NCI-H187 (cell line): ENCODE measurements around the gene SERBP1.
"Not testable (repeated sequence)": the region's sequence is repeated elsewhere in the genome, so short reads cannot be mapped to it uniquely, and the experiment has no call there.

Experiments used
- DNase-seq, 2 experiments: peaks; one replicate each; lab custom pipeline; 2025; lab: John Stamatoyannopoulos, UW

SERBP1 gene

GRCh38 chr1:67440339-67440738 lies 10.1 kb upstream of the SERBP1 start:
- DNase-seq: no peak

DNA sequence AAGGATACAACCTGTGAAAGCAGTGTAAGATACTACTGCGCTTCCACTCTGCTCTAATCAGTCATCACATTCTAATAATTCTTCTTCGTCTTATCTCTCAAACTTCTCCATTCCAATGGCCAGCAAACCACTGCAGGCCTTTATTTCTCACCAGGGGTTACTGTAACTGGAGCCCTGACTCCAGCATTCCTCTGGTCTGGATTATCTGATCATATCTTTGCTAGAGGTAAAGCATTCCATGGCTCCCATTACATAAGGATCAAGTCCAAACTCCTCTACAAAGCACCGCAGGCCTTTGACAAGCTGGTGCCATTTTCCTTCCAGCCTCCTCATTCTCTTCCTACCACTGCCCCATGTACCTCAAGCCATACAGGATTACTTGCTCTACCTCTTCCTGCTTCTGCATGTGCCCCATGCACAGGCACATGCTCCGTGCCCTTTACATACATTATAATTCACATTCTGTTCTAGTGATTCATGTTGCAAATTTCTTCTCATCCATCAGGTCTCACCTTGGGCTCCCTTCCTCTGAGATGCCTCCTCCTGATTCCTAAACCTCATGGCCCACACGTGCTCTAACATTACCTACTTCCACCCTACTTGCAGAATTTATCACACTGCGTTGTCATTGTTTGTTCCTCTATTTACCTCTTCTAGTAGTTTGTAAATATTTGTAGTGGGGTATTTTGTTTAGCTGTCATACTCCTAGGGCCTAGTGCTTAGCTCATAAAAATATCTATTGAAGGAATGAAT lies 9.3 kb upstream of the SERBP1 start:
- no peak for DNase-seq

- DNase-seq: no peak
These were observed 7.8 kb upstream of the SERBP1 start for GRCh38 chr1:67437961-67438360.

- DNase-seq: no peak
These were observed 6.4 kb upstream of the SERBP1 start for GRCh38 chr1:67436511-67437055.

- no peak for DNase-seq
These were observed 4.3 kb upstream of the SERBP1 start for GRCh38 chr1:67434491-67434890.

GRCh38 chr1:67433837-67434236 lies 3.6 kb upstream of the SERBP1 start:
- DNase-seq: no peak

GRCh38 chr1:67432745-67433144 lies 2.5 kb upstream of the SERBP1 start:
- DNase-seq: no peak

DNA sequence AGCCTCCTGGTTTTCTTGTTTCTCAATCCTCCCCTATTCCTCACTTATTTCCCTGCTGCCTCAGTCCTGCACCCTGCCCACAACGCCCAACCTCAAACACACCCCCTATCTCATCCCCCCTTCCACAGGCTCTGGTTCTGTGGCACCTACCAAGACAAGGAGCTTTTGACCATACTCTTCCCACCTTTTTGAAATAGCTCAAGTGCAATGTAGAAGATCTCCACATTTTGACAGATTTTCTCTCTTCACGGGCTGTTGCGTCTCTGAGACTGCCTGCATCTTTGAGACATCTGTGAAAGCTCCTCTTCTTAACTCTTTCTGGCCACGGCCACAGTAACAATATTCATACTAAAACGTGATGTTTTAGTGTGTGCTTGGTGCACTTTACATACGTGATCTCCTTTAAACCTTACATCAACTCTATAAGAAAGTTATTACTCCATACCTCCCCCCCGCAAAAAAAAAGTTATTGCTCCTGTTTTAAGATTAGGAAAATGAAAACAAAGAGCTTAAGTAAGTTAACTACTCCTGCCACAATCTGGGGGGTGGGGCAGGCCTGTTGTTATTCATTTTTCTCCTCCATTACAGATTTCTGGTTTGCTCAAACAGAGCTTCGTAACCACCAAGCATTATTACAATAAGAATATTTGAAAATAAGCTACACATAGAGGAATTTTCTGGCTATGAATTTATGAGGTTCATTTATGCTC lies 1.8 kb upstream of the SERBP1 start:
- DNase-seq: no peak

DNA sequence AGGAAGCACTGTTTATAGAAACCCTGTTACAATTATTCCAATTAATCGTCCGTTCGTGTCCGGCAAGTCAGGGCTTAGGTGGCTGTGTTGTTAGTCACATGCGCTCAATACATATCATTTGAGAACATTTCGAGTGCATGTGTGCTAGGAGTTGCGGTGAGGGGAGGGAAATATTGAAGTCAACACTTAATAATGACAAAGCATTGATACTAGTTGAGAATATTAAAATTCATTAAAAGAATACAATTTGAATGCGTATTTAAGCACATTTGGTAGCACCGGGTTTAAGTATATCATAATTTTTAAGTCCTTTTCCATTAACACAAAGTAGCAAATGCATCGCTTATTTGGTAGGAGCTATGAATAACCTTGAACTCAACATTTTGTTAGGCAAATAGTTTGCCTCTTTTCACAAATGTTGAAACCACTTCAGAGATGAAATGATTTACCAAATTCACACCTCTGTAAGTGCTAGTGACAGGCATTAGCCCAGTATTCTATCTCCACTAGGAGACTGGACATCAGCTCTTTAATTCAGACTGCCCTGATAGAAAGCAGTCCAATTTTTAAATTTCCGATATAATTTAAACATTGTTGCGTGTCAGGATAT lies 1.1 kb upstream of the SERBP1 start:
- no peak for DNase-seq

DNA sequence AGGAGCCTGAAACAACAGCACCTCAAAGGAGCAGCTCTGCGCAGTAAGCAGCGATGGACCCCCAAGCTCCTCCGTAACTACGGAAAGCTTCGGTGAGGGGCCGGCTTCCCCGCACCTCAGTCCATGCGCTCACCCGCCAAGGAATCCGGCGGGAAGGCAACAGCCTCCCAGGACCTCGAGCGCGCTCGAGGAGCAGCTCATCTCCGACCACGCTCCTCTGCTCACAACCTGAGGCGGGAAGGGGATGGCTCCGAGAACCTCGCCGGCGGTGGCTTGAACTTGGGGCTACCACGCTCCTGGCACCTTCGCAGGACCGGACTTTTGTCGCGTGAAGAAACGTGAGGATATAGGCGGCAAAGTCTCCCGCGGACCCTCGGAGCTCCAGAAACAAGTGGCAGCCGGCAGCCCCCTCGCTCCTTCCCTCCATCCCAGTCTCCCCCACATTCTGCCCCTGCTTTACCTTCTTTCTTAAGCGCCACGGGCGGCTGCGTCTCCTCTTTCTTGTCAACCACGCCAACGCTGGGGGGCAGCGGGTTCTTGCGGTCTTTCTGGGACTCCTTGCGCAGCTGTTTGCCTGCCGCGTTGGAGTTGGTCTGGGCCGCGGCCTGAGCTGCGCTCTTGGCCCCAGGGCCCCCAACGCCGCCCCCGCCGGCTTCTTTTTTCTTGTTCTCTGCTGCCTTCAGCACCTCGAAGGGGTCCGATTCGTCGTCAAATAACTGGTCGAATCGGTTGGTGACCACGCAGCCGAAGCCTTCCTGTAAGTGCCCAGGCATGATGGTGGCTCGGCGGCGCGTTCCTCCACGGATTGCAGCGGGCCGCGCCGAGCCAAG lies 459 bp downstream of the SERBP1 start:
- no peak for DNase-seq

DNA sequence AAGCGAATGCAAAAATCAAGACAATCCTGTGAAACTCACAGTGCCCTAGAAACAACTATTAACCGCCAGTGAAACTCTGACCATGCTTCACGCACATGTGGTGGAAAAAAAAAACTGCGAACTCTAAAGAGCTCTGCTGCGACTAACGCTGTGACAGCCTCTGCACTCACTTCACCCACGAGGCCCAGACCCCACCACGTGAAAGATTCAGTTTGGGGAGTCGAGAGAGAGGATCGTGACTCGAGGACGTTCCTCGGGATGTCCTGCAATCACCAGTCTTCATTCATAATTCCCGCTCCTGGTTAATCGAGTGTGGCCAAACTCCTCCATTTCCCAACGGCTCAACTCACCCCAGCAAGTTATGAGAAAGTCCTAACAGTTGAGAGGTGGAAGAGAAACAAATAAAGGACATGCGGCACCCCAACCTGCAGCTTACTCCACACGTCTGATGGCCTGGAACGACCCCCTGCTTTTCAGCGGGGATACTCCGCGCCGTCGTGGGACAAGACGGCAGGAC lies 1.1 kb downstream of the SERBP1 start:
- DNase-seq: no peak

DNA sequence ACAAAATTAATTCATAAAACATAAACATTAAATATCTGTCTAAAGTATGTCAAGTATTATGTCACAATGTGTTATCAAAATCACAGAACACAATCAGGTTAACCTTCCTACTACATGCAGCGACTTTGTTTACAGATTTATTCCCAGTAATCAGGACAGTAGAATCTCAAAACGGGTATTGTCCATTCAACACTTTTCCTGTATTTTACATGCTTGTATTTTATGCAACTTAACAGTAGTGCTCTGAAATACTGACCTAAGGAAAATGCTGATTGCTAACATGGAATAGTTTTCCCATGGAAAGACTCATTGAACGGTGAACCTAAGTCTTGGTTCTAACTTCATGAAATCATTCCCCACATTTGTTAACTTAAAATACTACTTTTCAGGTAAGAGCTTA lies 2.3 kb downstream of the SERBP1 start:
- DNase-seq: no peak

- DNase-seq: no peak
These were observed 2.7 kb downstream of the SERBP1 start for GRCh38 chr1:67427465-67427864.

DNA sequence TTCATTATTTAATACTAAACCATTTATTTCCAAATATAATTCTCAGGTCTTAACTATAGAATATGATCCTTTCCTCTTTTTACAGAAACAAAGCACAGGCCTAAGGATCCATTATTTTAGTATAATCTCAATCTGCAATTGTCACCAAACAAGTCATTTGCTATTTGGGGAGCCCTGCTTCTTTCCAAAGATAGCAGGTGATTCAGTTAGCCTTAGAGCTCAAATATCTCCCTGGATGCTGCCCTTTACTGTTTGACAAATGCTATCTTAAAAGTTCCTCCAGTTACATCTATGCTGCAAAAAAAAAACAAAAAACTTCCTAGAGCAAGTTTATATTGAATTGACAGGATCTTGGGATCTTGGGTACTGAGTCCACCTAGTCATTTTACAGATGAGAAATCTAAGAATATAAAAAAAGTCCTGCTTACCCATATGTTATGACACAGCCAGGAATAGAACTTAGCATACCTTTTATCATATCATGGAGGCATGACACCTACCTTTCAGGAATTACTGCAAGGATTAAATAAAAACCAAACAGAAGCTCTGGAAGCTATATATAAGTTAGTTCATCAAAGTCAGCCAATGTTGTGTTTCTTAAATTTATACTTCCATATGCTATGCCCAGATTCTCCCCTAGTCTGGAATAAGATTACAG lies 9.2 kb downstream of the SERBP1 start:
- DNase-seq: no peak

DNA sequence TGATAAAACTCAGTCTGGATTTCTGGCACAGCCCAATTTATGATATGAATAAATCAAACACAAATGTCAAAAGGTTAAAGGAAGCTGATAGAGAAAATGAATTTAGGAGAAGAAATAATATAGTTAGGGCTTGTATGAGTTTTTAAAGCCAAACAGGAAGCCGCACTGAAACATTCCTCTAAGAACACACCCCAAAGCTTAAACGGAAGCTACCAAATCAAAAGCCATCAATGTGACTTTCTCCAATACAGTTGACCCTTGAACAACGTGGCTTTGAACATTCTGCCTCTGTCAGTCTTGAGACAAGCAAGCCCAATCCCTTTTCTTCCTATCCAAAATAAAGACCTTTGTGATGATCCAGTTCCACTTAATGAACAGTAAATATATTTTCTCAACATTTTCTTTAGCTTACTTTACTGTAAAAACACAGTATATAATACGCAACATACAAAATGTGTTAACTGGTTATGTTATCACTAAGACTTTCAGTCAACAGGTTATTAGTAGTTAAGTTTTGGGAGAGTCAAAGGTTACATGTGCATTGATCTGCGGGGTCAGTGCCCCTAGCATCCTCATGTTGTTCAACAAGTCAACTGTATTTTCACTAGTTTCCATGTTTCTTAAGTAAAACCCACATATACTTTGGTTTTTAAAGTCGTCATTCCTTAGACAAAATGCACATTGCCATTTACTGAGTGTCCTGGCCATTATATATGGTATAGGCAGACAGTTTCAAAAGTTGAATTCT lies 11.2 kb downstream of the SERBP1 start:
- DNase-seq: no peak

- DNase-seq: not testable (repeated sequence)
These were observed 12.5 kb downstream of the SERBP1 start for GRCh38 chr1:67417733-67418132.

- no peak for DNase-seq
These were observed 15.2 kb downstream of the SERBP1 start for GRCh38 chr1:67415041-67415440.

- DNase-seq: no peak
These were observed 15.6 kb downstream of the SERBP1 start for GRCh38 chr1:67414574-67414973.

DNA sequence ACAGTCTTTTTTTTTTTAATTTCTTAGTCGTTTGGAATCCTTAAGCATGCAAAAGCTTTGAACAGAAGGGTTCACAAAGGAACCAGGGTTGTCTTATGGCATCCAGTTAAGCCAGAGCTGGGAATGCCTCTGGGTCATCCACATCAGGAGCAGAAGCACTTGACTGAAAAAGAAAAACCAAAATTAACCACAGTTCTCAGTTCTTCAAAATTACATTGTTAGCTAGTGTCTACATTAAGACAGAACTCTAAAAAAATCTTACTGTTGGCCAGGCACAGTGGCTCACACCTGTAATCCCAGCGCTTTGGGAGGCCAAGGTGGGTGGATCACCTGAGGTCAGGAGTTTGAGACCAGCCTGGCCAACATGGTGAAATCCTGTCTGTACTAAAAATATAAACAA lies 17.1 kb downstream of the SERBP1 start:
- not testable (repeated sequence) for DNase-seq

GRCh38 chr1:67408148-67408547 lies 22.1 kb downstream of the SERBP1 start:
- DNase-seq: no peak

DNA sequence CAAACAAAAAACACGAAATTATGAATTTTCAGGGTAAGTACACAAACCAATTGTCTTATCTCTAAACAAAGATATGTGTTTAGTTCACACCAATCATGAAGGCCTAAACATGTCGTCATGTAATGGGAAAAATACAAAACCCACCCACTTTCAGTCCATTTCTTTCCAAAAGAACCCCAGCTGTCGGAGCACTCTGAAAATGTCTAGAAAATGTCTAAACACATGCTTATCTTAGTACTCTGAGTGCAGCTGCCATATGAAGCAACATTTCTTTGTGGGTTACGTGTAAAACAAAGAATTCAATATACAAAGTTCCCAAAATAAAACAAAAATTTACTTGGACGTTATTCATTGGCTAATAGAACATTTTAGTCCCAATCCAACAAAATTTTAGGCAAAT lies 22.7 kb downstream of the SERBP1 start:
- DNase-seq: no peak
